Measurements from ENCODE around the gene IL31RA.

Gene IL31RA

DNA sequence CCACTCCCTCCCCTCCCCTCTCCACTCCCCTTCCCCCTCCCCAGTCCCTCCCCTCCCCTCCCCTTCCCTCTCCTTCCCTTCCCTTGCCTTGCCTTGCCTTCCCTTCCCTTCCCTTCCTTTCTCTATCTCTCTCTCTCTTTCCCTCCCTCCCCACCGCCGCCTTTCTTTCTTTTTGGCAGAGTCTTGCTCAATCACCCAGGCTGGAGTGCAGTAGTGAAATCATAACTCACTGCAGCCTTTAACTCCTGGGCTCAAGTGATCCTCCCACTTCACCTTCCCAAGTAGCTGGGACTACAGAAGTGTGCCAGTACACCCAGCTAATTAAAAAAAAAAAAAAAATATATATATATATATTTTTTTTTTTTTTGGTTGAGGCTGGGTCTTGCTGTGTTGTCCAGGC lies 45.5 kb downstream of the IL31RA start:
- Histone ChIP-seq H3K27ac (no peak overlapping the region), H3K27me3 (no peaks in the 10 kb centered on the region), H3K4me3 (no peak overlapping the region), H3K9me3 (no peaks in the 10 kb centered on the region), H3K36me3 (no peaks in the 10 kb centered on the region), H3K4me1 (peaks cover 0 to 9% (median 2%) of the 10 kb centered on the region in 4 donors)
- intact Hi-C loops (cut with DNase I; ENCODE audit: low total_unique reads), result no loop called here
- DNase-seq, result no peak
- TF ChIP-seq, protein P1, sequence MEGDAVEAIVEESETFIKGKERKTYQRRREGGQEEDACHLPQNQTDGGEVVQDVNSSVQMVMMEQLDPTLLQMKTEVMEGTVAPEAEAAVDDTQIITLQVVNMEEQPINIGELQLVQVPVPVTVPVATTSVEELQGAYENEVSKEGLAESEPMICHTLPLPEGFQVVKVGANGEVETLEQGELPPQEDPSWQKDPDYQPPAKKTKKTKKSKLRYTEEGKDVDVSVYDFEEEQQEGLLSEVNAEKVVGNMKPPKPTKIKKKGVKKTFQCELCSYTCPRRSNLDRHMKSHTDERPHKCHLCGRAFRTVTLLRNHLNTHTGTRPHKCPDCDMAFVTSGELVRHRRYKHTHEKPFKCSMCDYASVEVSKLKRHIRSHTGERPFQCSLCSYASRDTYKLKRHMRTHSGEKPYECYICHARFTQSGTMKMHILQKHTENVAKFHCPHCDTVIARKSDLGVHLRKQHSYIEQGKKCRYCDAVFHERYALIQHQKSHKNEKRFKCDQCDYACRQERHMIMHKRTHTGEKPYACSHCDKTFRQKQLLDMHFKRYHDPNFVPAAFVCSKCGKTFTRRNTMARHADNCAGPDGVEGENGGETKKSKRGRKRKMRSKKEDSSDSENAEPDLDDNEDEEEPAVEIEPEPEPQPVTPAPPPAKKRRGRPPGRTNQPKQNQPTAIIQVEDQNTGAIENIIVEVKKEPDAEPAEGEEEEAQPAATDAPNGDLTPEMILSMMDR (IDR thresholded peaks at IDR 0.05), result no peak

DNA sequence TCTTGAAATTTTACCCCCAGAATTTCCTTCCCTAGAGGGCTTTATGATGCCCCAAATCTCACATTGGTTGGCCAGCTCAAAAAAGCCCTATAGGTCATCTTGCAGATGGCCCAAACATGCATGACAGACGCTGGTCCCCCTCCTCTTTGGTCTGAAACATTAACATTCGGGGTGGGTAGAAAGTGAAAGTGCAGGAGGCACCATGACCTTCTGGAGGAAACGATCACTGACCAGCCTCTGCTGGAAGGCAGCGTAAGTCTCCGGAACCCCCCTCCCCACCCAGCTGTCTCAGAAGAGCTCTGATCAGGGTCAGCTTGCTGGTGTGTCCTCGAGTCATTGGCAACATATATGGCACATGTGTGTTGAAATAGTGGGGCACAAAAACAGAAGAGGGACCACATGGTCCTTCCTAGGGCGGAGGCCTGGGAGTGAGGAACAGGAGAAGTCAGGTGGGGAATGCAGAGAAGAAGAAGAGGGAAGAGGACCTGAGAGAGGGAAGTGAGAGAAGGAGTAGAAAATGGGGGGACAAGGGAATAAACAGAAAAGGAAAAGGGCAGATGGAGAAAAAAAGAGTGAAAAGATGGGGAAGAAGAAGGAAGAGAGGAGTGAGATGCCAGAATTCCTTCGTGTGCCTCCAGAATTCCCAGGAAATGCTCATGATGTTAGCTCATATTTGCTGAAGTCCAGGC lies 46.2 kb downstream of the IL31RA start:
- DNase-seq, result no peak
- TF ChIP-seq, protein P1 (IDR thresholded peaks at IDR 0.05), result no peak
- peak overlapping the region in 1 of 2 donors; percentile 40 for H3K4me3 ChIP-seq
- H3K9me3 ChIP-seq, result no peaks in the 10 kb centered on the region
- H3K36me3 ChIP-seq, result no peaks in the 10 kb centered on the region
- H3K4me1 ChIP-seq, result peaks cover 0 to 9% (median 2%) of the 10 kb centered on the region in 4 donors
- no peaks in the 10 kb centered on the region for H3K27me3 ChIP-seq
- H3K27ac ChIP-seq, result no peak overlapping the region
- intact Hi-C loops (cut with DNase I; ENCODE audit: low total_unique reads), result no loop called here

DNA sequence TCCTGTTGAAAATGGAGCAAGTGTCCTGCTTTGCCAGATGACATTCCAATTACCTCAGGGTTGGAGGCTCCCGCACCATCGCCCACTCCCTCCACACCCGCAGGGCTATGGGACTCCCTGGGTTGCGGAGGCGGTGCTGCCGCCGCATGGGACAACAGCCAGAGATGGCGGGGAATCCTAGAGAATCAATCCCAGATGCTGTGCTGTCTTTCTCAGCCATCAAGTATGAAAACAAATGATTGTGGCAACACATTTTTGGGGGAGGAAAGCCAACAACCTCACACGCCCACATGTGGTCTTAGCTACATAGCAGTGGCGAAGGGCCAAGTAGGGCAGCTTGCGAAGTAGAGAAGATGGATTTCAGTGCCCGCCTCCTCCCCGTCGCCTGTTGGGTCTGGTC lies 46.7 kb downstream of the IL31RA start:
- Histone ChIP-seq H3K27me3 (no peaks in the 10 kb centered on the region), H3K36me3 (no peaks in the 10 kb centered on the region), H3K4me1 (peaks cover 0 to 9% (median 2%) of the 10 kb centered on the region in 4 donors), H3K4me3 (peak overlapping the region; percentile 7 to 40), H3K27ac (no peak overlapping the region), H3K9me3 (no peaks in the 10 kb centered on the region)
- TF ChIP-seq, protein P1 (IDR thresholded peaks at IDR 0.05), result no peak
- intact Hi-C loops (cut with DNase I; ENCODE audit: low total_unique reads), result no loop called here
- peak; percentile 65 to 70 for DNase-seq

DNA sequence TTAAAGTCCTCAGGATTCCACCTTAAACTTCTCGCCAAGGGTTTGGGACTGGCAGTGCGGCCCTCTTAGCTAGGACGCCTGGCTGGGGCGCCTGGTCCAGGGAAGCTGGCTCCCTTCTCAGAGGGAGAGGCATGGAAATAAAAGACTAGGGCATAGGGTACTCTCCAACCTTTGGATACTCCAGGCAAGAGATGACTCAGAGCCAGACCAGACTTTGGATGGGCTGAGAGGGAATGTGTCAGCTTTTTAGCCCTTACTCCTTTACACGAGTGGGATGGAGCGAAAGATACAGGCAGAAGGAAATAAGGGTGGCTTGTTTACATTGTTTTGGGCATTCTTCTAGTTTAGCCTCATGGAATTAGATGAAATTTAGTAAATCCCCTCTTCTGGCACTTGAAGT lies 48.2 kb downstream of the IL31RA start:
- no peak overlapping the region for H3K4me3 ChIP-seq
- peaks cover 0 to 9% (median 6%) of the 10 kb centered on the region in 4 donors for H3K4me1 ChIP-seq
- H3K36me3 ChIP-seq, result no peaks in the 10 kb centered on the region
- intact Hi-C loops (cut with DNase I; ENCODE audit: low total_unique reads), result no loop called here
- no peaks in the 10 kb centered on the region for H3K27me3 ChIP-seq
- no peak overlapping the region for H3K27ac ChIP-seq
- TF ChIP-seq, protein P1 (IDR thresholded peaks at IDR 0.05), result no peak
- no peaks in the 10 kb centered on the region for H3K9me3 ChIP-seq
- DNase-seq, result no peak

DNA sequence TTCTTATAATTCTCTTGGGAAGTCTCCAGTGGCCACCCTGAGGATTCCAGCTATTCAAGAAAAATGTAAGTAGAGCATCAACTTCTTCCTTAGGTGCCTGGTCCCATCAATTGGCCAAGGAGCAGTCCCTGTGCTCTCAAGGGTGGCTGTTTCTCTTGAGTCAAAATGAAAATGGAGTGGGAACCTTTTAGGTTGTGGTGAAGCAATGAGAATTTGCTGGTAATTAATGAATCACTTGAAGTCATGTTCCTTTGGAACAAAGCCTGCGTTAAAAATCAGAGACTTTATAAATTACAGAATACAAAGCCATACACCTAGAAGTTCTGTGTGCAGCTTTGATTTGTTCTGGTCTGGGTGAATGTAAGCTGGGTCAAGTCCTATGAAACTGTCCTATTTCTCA lies 48.9 kb downstream of the IL31RA start:
- no peak overlapping the region for H3K4me3 ChIP-seq
- no peaks in the 10 kb centered on the region for H3K27me3 ChIP-seq
- TF ChIP-seq, protein P1 (IDR thresholded peaks at IDR 0.05), result no peak
- peaks cover 0 to 12% (median 6%) of the 10 kb centered on the region in 4 donors for H3K4me1 ChIP-seq
- H3K36me3 ChIP-seq, result no peaks in the 10 kb centered on the region
- H3K27ac ChIP-seq, result no peak overlapping the region
- no peak for DNase-seq
- intact Hi-C loops (cut with DNase I; ENCODE audit: low total_unique reads), result no loop called here
- no peaks in the 10 kb centered on the region for H3K9me3 ChIP-seq
